HG03097 (cell line): ENCODE measurements around the gene TMEM248.
A peak's percentile ranks its signal among the peaks of the same experiment; 100 is the strongest.
"Not testable (repeated sequence)": the region's sequence is repeated elsewhere in the genome, so short reads cannot be mapped to it uniquely, and the experiment has no call there.

Source experiments
- ATAC-seq: cut with Tn5 transposase; IDR thresholded peaks from one replicate; pipeline ENCODE4 v1.9.1; 2021; ENCODE audit not compliant: unreplicated experiment, low FRiP score

The TMEM248 gene, protein sequence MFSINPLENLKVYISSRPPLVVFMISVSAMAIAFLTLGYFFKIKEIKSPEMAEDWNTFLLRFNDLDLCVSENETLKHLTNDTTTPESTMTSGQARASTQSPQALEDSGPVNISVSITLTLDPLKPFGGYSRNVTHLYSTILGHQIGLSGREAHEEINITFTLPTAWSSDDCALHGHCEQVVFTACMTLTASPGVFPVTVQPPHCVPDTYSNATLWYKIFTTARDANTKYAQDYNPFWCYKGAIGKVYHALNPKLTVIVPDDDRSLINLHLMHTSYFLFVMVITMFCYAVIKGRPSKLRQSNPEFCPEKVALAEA

DNA sequence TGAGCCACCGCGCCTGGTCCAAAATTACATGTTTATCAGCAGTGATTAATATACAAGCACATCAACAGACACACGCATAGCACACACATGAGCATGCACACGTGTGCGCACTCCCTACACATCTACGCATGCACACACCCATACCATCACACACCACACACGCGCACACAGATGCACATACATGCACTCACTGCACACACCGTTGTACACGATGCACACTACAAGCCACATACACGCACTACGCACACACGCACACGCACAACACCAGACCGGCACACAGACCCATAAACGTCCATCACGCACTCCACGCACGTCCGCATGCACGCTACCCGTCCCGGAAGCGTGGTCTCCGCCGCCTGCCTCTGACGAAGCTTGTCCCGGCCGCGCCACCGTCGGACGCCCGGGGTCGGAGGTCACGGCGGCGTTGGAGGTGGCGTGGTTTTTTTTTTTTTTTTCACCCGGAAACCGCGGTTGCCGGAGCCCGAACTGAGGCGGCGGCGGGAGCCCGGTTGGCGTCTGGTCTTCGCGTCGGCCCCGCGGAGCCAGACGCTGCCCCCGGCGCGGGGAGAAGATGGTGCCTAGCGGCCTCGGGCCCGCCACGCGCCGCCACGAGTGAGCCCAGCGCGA, at the start of gene TMEM248:
TSS of gene TMEM248 (plus strand) at position 457 of the 627 bp plus-strand sequence. CDS start 20,641 bp downstream, outside the sequence.
- peak; percentile 82 for ATAC-seq

DNA sequence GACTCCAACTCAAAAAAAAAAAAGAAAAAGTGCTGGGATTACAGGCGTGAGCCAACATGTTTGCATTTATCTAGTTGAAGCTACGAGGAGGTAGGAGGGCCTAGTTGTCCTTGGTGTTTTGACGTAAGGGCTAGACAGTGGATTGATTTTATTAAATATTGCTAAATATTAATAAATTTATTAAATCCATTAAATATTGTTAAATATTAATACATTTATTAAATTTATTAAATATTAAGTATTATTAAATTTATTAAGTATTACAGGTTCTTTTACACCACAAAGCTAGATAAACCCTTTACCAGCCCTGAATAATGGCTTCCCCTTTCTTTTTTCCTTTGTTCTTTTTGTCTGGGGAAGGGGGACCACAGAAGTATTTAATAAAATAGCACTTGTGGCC, 47.5 kb upstream of the TMEM248 start:
- no peak for ATAC-seq

DNA sequence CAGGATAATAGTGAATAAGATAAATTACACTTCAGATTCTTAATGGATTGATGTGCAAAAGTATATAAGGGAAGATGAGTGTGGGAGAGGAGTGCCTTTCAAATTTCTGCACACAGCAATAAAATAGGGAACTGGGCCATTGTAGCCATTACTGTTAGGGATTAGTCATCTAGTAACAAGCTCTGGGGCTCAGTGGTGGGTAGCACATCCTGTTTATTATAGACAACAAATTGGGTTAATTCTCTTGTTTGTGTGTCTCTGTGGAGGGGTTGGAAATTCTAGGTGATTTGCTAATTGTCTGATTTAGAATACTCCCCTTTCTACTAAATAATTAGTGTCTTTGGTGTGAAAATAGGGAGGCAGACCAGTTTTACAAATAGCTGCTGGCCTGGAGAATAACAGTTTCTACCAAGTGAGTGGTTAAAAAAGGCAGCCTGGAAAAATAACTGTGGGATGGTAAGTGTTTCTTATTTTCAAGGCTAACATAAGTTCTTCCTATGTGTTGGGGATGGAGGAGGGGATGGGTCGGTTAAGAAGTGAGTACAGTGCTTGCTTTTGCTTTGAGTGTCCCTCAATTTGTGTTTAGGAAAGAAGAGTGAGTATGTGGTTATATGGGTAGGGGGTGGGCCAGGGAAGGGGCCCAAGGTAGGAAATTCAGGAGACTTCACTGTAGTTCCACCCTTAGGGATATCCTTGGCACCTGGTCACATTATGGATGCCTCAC, 43.3 kb upstream of the TMEM248 start:
- ATAC-seq, result peak; percentile 74

DNA sequence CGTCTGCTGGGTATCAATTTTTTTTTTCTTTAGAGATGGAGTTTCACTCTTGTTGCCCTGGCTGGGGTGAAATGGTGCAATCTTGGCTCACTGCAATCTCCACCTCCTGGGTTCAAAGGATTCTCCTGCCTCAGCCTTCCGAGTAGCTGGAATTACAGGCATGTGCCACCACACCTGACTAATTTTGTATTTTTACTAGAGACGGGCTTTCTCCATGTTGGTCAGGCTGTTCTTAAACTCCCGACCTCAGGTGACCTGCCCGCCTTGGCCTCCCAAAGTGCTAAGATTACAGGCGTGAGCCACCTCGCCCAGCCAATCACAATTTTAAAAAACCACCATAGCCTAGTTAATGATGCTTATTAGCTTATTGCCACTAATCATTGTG, 42.7 kb upstream of the TMEM248 start:
- not testable (repeated sequence) for ATAC-seq

DNA sequence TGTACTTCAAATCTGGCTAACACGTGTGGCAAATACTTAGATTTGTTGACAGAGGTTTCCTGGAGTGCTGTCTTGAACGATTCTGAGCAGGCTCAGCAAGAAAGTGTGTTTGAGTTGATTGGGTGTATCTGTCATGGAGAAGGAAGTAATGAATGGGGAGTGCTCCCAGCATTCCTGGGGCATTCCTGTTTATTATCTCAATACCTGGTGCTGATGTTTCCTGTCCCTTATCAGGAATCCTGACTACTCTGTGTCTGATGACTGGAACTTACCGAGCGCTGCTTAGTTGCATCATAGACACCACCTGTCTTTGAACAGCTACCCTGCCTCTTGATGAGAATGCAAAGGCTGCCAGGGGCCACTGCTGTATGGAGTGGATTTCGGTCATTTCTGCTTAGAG, 41.0 kb upstream of the TMEM248 start:
- no peak for ATAC-seq

DNA sequence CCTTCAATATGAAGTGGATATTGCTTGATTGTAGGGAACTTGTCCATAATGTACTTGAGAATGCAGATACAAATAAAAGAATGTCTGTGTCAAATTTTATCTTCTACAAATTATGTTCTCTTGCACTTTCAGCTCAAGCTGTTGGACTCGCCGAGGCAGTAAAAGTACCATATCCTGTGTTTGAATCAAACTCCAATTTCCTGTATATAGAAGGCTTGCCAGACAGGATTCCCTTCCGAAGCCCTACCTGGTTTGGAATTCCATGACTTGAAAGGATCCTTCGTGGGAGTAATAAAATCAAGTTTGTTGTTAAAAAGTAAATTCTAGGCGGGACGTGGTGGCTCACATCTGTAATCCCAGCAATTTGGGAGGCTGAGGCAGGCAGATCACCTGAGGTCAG, 40.4 kb upstream of the TMEM248 start:
- not testable (repeated sequence) for ATAC-seq

DNA sequence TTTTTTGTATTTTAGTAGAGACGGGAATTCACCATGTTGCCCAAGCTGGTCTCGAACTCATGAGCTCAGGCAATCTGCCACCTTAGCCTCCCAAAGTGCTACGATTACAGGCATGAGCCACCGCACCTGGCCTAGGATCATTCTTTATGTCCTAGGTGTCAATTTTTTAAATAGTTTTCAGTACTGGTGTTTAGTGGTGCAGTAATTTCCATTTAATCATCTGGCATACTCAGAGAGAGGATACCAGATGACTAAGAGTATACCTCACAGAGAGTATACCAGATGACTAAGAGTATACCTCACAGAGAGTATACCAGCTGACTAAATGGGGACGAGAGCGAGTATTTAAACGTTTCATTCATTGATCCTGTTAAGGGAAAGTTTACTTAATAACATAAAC, 37.3 kb upstream of the TMEM248 start:
- no peak for ATAC-seq

DNA sequence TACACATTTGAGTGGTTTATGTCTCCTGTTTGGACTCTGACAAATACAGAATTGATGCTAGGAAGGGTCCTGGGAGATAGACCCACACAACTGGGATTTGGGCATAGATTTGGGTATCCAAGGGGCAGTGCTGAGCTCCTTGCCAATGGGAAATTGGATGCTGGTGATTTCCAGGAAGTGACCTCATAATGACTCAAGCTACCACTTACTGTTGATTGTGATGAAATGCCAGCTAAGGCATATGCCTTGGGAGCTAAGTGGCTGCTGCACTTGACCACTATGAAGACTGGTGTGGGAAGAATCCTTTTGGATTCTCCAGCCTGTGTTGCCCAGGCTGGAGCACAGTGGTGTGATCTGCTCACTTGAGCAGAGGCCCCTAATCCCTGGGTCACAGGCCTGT, 36.5 kb upstream of the TMEM248 start:
- not testable (repeated sequence) for ATAC-seq

DNA sequence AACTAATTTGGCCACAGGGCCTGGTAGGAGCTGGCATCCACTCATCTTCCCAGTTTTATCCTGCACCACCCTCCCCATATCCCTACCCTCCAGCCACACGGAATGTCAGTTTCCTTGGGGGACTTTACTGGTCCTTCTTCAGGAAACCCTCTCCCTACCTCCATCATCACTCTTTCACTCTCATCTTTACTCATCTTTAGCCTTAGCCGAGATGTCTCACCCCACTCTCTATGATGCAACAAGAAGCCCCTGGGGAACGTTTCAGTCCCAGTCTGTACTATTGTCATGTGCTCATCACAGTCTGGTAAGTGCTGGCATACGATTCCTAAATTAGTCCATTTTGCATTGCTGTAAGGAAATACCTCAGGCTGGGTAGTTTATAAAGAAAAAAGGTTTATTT, 34.9 kb upstream of the TMEM248 start:
- peak; percentile 57 for ATAC-seq

DNA sequence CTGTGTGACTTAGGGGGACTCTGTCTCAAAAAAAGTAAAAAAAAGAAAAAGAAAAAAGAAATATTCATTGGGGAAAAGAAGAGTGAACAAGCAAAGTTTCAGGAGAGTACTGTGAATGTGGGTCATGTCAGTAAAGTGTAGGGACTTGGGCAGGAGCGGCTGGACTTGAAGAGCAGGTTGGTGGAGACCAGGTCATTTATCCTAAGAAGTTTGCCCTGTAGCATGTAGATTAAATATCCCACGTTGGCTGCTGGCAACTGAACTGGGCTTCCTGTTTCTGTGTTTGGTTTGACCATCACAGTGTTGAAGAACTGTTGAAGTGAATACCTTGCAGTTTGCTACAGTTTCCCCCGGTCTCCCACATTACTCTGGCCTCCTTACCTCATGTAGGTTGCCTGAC, 32.8 kb upstream of the TMEM248 start:
- ATAC-seq, result not testable (repeated sequence)

DNA sequence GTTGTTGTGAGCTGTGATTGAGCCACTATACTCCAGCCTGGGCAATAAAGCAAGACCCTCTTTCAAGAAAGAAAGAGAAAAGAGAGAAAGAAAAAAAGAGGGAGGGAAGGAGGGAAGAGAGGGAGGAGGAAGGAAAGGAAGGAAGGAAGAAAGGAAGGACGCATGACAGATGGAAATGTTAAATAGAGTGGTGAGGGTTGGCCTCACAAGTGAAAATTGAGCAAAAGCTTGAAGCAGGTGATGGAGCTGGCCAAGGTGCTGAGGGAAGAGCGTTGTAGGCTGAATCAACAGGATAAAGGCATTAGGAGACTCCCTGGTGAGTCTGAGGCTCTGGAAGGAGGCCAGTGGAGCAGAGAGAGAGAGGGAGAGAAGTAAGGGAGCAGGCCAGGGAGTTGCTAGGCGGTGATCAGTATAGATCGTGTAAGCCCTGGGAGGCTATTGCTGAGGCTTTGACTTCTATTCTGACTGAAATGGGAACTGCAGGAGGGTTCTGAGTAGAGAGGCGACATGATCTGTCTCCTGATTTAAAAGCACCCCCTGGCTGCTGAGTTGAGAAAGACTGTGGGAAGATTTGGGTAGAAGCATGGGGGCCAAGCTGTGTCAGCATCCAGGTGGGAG, 26.5 kb upstream of the TMEM248 start:
- no peak for ATAC-seq

DNA sequence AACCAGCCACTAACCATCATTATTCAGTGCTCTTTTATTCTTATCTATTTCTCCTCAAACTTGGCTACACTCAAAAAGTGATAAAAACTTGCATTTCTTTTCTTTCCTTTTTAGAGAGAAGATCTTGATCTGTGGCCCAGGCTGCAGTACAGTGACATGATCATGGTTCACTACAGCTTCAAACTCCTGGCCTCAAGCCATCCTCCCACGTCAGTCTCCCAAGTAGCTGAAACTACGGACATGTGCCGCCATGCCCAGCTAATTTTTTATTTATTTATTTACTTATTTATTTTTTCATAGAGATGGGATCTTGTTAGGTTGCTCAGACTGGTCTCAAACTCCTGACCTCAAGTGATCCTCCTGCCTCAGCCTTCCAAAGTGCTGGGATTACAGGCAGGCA, 24.6 kb upstream of the TMEM248 start:
- ATAC-seq, result no peak

DNA sequence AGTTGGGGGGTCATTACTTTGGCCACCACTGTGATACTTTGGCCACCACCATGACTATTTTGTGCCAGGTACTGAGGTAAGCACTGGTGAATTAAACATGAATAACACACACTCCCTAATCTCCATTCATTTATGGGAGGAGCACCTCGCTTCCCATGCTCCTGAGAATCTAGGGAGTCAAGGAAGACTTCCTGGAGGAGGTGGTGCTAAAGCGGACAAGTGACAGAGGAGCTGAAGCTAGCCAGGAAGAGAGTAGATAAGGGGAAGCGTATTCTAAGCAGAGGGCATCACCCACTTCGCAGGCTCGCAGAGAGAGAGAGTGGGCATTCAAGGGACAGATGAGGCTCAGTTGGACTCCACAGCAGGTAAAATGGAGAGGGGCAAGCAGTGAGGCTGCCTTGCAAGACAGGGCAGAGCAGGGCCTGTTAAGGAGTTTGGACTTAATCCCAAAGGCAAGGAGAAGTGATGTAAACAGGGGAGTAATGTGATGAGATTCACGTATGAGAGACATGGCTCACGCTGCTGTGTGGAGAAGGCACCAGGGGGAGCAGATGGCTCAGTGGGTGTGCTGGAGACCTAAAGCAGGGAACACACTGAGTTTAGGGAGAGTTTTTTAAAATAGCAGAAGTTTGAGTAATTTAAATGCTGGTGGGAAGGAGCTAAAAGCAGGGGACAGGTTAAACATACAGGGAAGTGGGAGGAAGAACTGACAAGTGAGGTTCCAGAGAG, 21.3 kb upstream of the TMEM248 start:
- ATAC-seq, result no peak

DNA sequence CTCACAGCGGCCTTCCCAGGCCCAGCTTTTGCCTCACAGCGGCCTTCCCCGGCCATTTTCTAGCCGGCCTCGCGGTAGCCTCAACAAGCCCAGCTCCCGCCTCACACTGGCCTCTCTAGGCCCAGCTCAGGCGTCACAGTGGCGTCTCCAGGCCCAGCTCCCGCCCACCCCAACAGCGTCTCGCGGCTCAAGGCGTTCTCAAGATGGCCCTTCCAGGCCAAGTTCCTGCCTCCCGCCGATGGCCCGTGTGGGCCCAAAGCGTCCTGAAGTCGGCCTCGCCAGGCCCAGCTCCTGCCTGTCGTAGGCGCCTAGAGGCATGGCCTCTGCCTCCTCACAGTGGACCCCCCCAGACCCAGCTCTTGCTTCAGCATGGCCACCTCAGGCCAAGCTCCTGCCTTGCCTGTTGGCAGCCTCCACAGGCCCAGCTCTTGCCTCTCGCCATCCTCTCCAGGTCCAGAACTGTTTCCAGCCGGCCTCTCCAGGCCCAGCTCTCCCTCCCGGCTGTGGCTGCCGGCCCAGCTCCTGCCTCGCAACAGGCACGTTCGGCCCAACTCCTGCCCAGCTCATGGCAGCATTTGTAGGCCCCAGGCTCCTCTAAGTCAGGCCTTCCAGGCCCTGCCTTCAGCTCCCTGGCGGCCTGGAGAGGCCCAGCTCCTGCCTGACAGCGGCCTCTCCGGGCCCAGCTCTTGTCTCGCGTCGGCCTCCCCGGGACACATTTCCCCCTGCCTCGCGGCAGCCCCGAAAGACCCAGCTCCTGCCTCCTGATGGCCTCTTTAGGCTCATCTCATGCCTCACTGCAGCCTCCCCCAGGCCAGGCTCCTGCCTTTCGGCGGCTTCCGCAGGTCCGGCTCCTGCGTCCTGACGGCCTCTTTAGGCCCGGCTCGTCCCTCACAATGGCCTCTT, 18.8 kb upstream of the TMEM248 start:
- no peak for ATAC-seq

DNA sequence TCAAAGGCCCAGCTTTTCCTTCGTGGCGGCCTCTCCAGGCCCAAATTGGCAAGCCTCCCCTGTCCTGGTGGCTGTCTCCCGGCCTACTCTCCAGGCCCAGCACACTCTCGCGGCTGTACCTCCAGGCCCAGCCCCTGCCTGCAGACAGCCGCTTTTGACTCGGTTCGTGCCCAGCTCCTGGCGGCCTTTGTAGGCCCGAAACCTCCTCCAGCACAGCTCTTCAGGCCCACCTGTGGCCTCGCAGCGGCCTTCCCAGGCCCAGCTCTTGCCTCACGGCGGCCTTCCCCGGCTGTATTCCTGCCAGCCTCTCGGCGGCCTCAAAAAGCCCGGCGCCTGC, 18.2 kb upstream of the TMEM248 start:
- no peak for ATAC-seq

DNA sequence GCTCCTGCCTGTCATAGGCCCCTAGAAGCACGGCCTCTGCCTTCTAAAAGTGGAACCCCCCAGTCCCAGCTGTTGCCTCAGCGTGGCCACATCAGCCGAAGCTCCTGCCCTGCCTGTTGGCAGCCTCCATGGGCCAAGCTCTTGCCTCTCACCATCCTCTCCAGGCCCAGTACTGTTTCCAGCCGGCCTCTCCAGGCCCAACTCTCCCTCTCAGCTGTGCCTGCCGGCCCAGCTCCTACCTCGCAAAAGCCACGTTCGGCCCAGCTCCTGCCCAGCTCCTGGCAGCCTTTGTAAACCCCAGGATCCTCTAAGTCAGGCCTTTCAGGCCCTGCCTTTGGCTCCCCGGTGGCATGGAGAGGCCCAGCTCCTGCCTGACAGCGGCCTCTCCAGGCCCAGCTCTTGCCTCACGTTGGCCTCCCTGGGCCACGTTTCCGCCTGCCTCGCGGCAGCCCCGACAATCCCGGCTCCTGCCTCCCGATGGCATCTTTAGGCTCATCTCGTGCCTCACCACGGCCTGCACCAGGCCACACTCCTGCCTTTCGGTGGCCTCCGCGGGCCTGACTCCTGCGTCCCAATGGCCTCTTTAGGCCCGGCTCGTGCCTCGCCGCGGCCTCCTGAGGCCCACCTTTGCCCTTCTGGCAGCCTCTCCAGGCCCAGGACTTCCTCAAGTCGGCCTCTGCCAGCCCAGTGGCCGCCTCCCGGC, 17.5 kb upstream of the TMEM248 start:
- ATAC-seq, result no peak

DNA sequence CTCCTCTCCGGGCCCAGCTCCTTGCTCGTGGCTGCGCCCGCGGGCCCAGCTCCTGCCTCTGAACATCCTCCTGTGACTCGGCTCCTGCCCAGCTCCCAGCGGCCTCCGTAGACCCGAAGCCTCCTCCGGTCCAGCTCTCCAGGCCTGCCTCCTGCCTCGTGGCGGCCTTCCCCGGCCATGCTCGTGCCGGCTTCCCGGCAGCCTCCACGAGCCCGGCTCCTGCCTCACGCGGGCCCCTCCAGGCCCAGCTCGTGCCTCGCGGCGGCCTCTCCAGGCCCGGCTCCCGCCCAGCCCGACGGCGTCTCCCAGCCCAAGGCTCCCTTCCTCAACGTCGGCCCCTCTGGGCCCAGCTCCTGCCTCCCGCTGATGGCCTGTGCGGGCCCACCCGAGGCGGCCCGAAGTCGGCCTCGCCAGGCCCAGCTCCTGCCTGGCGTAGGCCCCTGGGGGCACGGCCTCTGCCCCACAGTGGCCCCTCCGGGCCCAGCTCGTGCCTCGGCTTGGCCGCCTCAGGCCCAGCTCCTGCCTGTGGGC, 16.9 kb upstream of the TMEM248 start:
- ATAC-seq, result no peak

DNA sequence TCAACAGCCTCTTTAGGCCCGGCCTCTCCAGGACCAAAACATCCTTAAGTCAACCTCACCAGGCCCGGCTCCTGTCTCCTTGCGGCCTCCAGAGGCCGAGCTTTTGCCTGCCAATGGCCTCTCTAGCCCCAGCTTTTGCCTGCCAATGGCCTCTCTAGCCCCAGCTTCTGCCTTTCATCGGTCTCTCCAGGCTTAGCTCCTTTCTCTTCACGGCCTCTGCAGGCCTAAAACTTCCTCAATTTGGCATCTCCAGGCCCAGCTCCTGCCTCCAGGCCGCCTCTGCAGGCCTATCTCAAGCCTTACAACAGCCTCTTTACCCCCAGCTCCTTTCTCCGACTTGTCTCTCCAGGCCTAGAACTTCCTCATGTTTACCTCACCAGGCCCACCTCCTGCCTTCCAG, 15.7 kb upstream of the TMEM248 start:
- no peak for ATAC-seq

DNA sequence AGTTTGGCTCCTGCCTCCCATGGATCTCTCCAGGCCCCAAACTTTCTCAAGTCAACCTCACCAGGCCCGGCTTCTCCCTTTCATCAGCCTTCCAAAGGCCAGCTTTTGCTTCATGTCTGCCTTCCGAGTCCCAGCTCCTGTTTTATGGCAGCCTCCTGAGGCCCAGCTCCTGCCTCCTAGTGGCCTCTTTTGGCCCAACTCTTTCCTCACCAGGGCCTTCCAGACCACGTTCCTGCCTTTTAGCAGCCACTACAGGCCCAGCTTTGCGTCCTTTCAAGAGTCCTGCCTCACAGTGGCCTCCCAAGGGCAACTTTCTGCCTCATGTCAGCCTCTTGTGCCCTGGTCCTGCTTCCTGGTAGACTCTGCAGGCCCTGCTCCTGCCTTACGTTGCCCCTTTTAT, 15.3 kb upstream of the TMEM248 start:
- ATAC-seq, result no peak
